ENCODE results near the gene IL23A. TPM values are rescaled to one million over a fixed set of nuclear protein-coding genes. Genes with fewer than 3 reads are reported as not detected.

IL23A gene
- polyA plus RNA-seq, 4 donors = 0.57 to 0.92 TPM; not detected in 2

DNA sequence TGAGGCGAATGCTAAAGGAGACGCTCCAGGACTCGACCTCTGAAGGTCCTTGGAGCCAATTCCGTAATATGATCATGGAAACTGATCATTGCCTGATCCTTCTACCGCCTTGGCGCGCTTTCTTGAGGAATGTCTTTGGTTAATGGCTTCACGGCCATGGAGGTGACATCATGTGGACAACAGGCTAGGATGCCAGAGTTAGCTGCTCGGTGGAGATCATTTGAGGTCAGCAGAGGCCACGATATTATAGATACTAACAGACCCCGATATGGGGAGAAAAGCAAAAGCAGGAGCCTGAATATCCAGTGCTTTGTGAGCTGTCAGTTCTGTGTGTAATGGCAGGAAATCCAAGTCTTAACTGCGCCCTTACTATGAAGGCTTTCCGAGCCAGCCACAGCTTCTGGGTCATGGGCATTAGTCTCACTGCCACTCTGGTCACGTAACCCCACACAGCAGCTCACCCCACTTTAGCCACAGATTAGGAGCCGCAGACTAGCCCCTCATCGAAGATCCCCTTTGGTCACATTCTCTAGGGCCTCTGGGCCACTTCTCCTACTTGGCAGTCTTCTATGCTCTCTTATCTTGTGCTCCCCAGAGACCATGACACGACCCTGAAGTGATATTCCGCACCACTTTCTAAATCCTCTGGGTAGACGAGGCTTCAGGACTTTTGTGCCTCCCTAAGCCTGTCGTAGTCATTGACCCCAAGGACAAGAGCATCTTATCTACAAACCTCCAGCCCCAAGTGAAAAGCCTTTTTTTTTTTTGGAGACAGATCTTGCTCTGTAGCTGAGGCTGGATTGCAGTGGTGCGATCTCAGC is 37.8 kb upstream of the IL23A start:
- H3K4me1 ChIP-seq (ENCODE audit: control insufficient read depth in 3 of 3, insufficient read depth in 2 of 3, low read depth in 1 of 3, low read length in 2 of 3) = peaks cover 2 to 27% (median 14%) of the 10 kb centered on the region in 3 donors
- no peaks in the 10 kb centered on the region for H3K9me3 ChIP-seq (ENCODE audit: control insufficient read depth in 2 of 2, insufficient read depth in 1 of 2, low read depth in 1 of 2, low read length in 1 of 2)
- DNase-seq = no peak
- H3K27ac ChIP-seq (ENCODE audit: low read depth in 1 of 3, low read length in 2 of 3) = peak overlapping the region; percentile 62 to 98 (median 89)
- 45 to 54% (median 48%) methylated on average over 21 of the region's 21 CpGs for WGBS, 3 donors
- peak overlapping the region in 1 of 3 donors; percentile 91 for H3K4me3 ChIP-seq (ENCODE audit: low read depth in 1 of 3, low read length in 3 of 3)
- no peaks in the 10 kb centered on the region for H3K27me3 ChIP-seq (ENCODE audit: control insufficient read depth in 3 of 3, insufficient read depth in 3 of 3, low read length in 3 of 3)
- FAIRE-seq = no peak
- peaks cover 0 to 50% (median 6%) of the 10 kb centered on the region in 3 donors for H3K36me3 ChIP-seq (ENCODE audit: control insufficient read depth in 3 of 3, insufficient read depth in 2 of 3, low read depth in 1 of 3, low read length in 3 of 3)

DNA sequence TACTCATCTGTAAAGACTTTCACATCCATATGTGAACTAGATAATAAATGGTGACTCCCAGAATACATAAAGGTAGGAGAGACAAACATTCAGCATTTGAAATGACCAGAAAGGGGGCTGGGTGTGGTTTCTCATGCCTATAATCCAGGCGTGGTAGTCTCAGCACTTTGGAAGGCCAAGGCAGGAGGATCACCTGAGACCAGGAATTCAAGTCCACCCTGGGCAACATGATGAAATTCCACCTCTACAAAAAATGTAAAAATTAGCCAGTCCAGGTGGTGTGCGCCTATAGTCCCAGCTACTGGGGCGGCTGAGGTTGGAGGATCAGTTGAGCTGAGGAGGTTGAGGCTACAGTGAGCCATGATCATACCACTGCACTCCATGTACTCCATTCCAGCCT is 34.4 kb upstream of the IL23A start:
- Histone ChIP-seq H3K36me3 (ENCODE audit: control insufficient read depth in 3 of 3, insufficient read depth in 2 of 3, low read depth in 1 of 3, low read length in 3 of 3) (peaks cover 0 to 55% (median 5%) of the 10 kb centered on the region in 3 donors), H3K9me3 (ENCODE audit: control insufficient read depth in 2 of 2, insufficient read depth in 1 of 2, low read depth in 1 of 2, low read length in 1 of 2) (no peaks in the 10 kb centered on the region), H3K4me1 (ENCODE audit: control insufficient read depth in 3 of 3, insufficient read depth in 2 of 3, low read depth in 1 of 3, low read length in 2 of 3) (peaks cover 0 to 16% (median 4%) of the 10 kb centered on the region in 3 donors), H3K27me3 (ENCODE audit: control insufficient read depth in 3 of 3, insufficient read depth in 3 of 3, low read length in 3 of 3) (no peaks in the 10 kb centered on the region), H3K4me3 (ENCODE audit: low read depth in 1 of 3, low read length in 3 of 3) (no peak overlapping the region), H3K27ac (ENCODE audit: low read depth in 1 of 3, low read length in 2 of 3) (no peak overlapping the region)
- FAIRE-seq = no peak
- DNase-seq = no peak
- 90 to 93% (median 90%) methylated on average over 3 of the region's 3 CpGs for WGBS, 3 donors

- Histone ChIP-seq H3K27me3 (ENCODE audit: control insufficient read depth in 3 of 3, insufficient read depth in 3 of 3, low read length in 3 of 3) (no peaks in the 10 kb centered on the region), H3K36me3 (ENCODE audit: control insufficient read depth in 3 of 3, insufficient read depth in 2 of 3, low read depth in 1 of 3, low read length in 3 of 3) (peaks cover 0 to 57% (median 12%) of the 10 kb centered on the region in 3 donors), H3K27ac (ENCODE audit: low read depth in 1 of 3, low read length in 2 of 3) (no peak overlapping the region), H3K9me3 (ENCODE audit: control insufficient read depth in 2 of 2, insufficient read depth in 1 of 2, low read depth in 1 of 2, low read length in 1 of 2) (no peaks in the 10 kb centered on the region), H3K4me3 (ENCODE audit: low read depth in 1 of 3, low read length in 3 of 3) (no peak overlapping the region), H3K4me1 (ENCODE audit: control insufficient read depth in 3 of 3, insufficient read depth in 2 of 3, low read depth in 1 of 3, low read length in 2 of 3) (peaks cover 0 to 16% (median 4%) of the 10 kb centered on the region in 3 donors)
- 89 to 98% (median 95%) methylated on average over 8 of the region's 8 CpGs for WGBS, 3 donors
- DNase-seq = no peak
- FAIRE-seq = no peak
Measured at GRCh38 chr12:56304872-56305590, 33.7 kb upstream of the IL23A start.

- no peaks in the 10 kb centered on the region for H3K9me3 ChIP-seq (ENCODE audit: control insufficient read depth in 2 of 2, insufficient read depth in 1 of 2, low read depth in 1 of 2, low read length in 1 of 2)
- DNase-seq (no peak), FAIRE-seq (no peak)
- no peak overlapping the region for H3K27ac ChIP-seq (ENCODE audit: low read depth in 1 of 3, low read length in 2 of 3)
- H3K36me3 ChIP-seq (ENCODE audit: control insufficient read depth in 3 of 3, insufficient read depth in 2 of 3, low read depth in 1 of 3, low read length in 3 of 3) = peaks cover 0 to 70% (median 14%) of the 10 kb centered on the region in 3 donors
- no peak overlapping the region for H3K4me3 ChIP-seq (ENCODE audit: low read depth in 1 of 3, low read length in 3 of 3)
- H3K27me3 ChIP-seq (ENCODE audit: control insufficient read depth in 3 of 3, insufficient read depth in 3 of 3, low read length in 3 of 3) = no peaks in the 10 kb centered on the region
- WGBS, 3 donors = 93 to 98% (median 94%) methylated on average over 7 of the region's 7 CpGs
- H3K4me1 ChIP-seq (ENCODE audit: control insufficient read depth in 3 of 3, insufficient read depth in 2 of 3, low read depth in 1 of 3, low read length in 2 of 3) = no peaks in the 10 kb centered on the region
Measured at GRCh38 chr12:56307221-56307965, 31.3 kb upstream of the IL23A start.

GRCh38 chr12:56308714-56309113 is 30.0 kb upstream of the IL23A start:
- Histone ChIP-seq H3K9me3 (ENCODE audit: control insufficient read depth in 2 of 2, insufficient read depth in 1 of 2, low read depth in 1 of 2, low read length in 1 of 2) (no peaks in the 10 kb centered on the region), H3K36me3 (ENCODE audit: control insufficient read depth in 3 of 3, insufficient read depth in 2 of 3, low read depth in 1 of 3, low read length in 3 of 3) (peaks cover 0 to 68% (median 14%) of the 10 kb centered on the region in 3 donors), H3K4me1 (ENCODE audit: control insufficient read depth in 3 of 3, insufficient read depth in 2 of 3, low read depth in 1 of 3, low read length in 2 of 3) (no peaks in the 10 kb centered on the region), H3K4me3 (ENCODE audit: low read depth in 1 of 3, low read length in 3 of 3) (no peak overlapping the region), H3K27me3 (ENCODE audit: control insufficient read depth in 3 of 3, insufficient read depth in 3 of 3, low read length in 3 of 3) (no peaks in the 10 kb centered on the region), H3K27ac (ENCODE audit: low read depth in 1 of 3, low read length in 2 of 3) (no peak overlapping the region)
- DNase-seq = no peak
- 87 to 93% (median 92%) methylated on average over 3 of the region's 3 CpGs for WGBS, 3 donors
- no peak for FAIRE-seq

DNA sequence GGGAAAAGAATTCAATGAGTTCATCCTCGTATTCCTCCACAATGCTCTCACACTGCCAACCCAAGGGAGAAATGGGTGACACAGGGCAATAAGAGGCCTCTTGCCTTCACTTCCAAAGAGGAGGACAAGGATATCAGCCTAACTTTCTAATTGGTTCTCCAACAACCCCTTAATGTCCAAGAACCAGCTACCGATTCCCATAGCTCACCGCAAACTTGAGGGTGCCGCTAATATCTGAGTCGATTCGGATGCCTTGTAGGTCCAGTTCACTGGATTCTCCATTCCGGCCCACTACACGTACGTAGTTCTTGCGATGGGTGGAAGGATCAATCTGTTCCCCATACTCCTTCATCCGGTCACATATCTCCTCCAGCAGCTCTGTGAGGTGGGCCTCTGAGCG is 27.7 kb upstream of the IL23A start:
- no peak for FAIRE-seq
- Histone ChIP-seq H3K4me1 (ENCODE audit: control insufficient read depth in 3 of 3, insufficient read depth in 2 of 3, low read depth in 1 of 3, low read length in 2 of 3) (peaks cover 0 to 8% (median 0%) of the 10 kb centered on the region in 3 donors), H3K4me3 (ENCODE audit: low read depth in 1 of 3, low read length in 3 of 3) (no peak overlapping the region), H3K9me3 (ENCODE audit: control insufficient read depth in 2 of 2, insufficient read depth in 1 of 2, low read depth in 1 of 2, low read length in 1 of 2) (no peaks in the 10 kb centered on the region), H3K27me3 (ENCODE audit: control insufficient read depth in 3 of 3, insufficient read depth in 3 of 3, low read length in 3 of 3) (no peaks in the 10 kb centered on the region), H3K36me3 (ENCODE audit: control insufficient read depth in 3 of 3, insufficient read depth in 2 of 3, low read depth in 1 of 3, low read length in 3 of 3) (peaks cover 0 to 53% (median 11%) of the 10 kb centered on the region in 3 donors), H3K27ac (ENCODE audit: low read depth in 1 of 3, low read length in 2 of 3) (no peak overlapping the region)
- 95 to 96% (median 95%) methylated on average over 12 of the region's 12 CpGs for WGBS, 3 donors
- no peak for DNase-seq

GRCh38 chr12:56315249-56315621 is 23.4 kb upstream of the IL23A start:
- Histone ChIP-seq H3K36me3 (ENCODE audit: control insufficient read depth in 3 of 3, insufficient read depth in 2 of 3, low read depth in 1 of 3, low read length in 3 of 3) (peaks cover 2 to 47% (median 7%) of the 10 kb centered on the region in 3 donors), H3K9me3 (ENCODE audit: control insufficient read depth in 2 of 2, insufficient read depth in 1 of 2, low read depth in 1 of 2, low read length in 1 of 2) (no peaks in the 10 kb centered on the region), H3K27me3 (ENCODE audit: control insufficient read depth in 3 of 3, insufficient read depth in 3 of 3, low read length in 3 of 3) (no peaks in the 10 kb centered on the region), H3K4me1 (ENCODE audit: control insufficient read depth in 3 of 3, insufficient read depth in 2 of 3, low read depth in 1 of 3, low read length in 2 of 3) (peaks cover 0 to 11% (median 0%) of the 10 kb centered on the region in 3 donors), H3K27ac (ENCODE audit: low read depth in 1 of 3, low read length in 2 of 3) (peak overlapping the region; percentile 87 to 93 (median 92)), H3K4me3 (ENCODE audit: low read depth in 1 of 3, low read length in 3 of 3) (peak overlapping the region; percentile 71 to 96 (median 86))
- WGBS, 3 donors = 0 to 1% (median 1%) methylated on average over 11 of the region's 11 CpGs
- DNase-seq (peak; percentile 48 to 74), FAIRE-seq (no peak)

Measured in small intestine (tissue), 7 donors.